HG03175 (cell line): ENCODE measurements around the gene IKZF1.

ENCODE experiments used
- ATAC-seq: cut with Tn5 transposase; IDR thresholded peaks from one replicate; pipeline ENCODE4 v1.9.1; 2021; ENCODE audit warnings: mild to moderate bottlenecking, moderate library complexity; ENCODE audit not compliant: unreplicated experiment

IKZF1 gene

GRCh38 chr7:50307368-50308032 lies 3.0 kb downstream of the IKZF1 start:
- ATAC-seq: no peak

DNA sequence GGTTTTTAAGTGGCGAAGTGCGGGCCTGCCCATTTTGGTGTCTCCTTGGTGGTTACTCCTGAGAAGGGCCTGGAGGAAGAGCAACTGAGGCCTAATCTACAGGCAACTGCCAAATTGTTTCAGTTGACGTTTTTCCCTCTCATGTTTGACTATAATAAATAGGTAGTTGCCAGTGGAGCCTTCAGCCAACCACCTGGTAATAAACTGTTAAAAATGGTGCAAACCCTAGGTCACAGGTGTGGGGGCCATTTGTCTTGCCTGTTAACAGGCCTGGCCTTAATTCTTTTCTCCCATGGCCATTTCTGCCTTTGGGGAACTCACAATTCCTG lies 3.7 kb downstream of the IKZF1 start:
- ATAC-seq: no peak

DNA sequence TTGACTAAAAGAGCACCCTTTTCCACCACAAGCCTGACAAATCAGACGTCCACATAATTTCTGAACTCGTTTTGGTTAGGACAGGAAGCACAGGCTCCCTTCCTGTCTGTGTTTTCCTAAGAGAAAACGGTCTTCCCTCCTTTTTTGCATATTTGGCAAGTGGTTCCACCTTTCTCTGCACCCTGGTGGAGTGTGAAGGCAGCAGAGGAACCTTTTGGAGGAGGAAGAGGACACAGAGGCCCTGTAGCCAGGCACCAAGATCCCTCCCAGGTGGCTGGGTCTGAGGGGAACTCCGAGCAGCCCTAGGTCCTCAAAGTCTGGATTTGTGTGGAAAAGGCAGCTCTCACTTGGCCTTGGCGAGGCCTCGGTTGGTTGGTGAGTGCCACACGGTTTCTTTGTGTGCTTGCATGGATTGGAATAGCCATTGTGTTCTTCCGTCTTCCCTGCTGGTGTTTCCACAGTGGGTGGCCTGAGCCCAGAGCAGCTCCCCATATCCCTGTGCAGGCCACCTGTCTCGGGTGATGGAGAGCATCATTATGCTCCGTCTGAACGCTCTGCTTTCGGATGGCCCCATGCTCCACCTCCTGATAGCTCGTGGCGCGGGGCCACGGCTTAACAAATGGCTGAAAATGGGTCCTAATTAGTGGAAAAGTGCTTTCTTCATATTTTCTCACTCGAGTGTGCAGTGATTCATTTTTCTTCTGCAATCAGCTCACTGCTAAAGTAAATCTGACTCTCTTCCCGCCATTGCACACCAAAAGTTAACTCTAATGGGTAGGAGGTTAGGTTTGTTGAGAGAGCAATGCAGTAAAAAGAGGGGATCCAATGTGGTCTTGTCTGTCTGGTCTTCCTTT lies 4.2 kb downstream of the IKZF1 start:
- ATAC-seq: no peak

DNA sequence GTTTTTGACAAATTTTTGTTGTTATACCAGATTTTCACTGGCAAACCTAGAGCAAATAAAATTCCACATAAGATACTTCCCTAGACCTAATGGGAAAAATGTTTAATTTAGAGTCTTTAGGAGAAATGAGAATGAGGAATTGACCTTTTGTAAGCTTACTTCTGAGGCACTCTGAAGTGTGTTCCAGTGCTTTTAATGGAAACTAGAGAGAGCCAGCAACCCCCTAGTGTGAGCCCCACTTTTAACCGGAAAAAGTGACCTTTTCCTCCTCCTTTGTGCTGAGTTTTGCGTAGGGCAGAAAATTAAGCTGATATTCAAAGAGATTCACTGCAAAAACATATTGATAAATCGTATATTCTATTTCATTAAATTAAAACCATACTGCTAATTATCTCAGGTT lies 5.2 kb downstream of the IKZF1 start:
- no peak for ATAC-seq

DNA sequence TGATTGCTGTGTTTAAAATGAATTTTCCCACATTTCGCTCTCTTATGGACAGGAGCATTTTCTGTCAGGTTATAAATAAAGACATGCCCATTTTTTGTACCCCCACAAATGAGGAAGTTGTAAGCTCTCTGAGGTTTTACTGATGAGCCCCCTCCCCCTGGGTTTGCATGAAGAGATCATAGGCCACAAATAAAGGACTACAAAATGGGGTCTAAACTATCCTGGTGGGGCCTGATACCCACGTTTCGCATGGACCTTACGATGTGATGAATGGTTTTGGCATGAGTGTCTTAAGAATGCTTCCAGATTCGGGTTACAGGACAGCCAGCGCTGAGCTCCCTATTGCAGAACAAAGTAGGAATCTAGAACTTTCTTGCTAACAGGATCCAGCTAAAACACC lies 5.8 kb downstream of the IKZF1 start:
- ATAC-seq: no peak

- no peak for ATAC-seq
Measured at GRCh38 chr7:50310956-50311355, 6.4 kb downstream of the IKZF1 start.

- ATAC-seq: no peak
Measured at GRCh38 chr7:50312250-50313162, 8.0 kb downstream of the IKZF1 start.

DNA sequence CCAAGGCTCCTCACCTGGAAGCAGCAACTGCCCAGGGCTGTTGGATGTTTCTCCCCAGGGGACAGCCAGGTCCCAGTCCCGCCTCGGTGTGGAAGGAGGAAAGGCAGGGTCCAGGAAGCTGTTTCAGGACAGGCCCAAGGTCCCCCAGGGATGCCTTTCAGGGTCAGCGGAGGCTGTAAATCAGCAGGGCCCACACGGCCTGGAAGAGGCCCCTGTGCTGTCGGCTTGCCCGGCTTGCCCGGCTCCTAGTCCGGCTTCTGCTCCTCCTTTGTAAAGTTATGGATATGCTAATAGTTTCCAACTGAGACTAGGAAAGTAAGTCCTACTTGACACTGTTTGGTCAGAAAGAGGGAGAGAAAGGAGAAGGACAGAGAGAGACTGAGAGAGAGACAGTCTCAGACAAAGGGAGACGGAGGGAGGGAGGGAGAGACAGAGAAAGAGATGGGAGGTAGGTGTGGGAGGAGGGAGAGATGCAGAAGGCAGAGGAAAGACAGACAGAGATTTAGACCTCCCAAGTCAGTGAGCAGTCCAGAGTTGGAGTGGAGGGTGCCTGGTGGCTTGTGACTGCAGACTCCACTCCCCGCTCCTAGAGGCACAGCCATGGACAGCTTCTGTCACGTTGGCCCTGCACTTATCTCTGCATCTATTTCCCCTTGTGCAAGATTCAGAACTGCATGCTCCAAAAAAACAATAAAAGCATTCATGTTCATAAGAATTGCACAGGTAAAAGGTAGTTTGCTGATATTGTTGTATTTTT lies 10.5 kb downstream of the IKZF1 start:
- ATAC-seq: no peak

DNA sequence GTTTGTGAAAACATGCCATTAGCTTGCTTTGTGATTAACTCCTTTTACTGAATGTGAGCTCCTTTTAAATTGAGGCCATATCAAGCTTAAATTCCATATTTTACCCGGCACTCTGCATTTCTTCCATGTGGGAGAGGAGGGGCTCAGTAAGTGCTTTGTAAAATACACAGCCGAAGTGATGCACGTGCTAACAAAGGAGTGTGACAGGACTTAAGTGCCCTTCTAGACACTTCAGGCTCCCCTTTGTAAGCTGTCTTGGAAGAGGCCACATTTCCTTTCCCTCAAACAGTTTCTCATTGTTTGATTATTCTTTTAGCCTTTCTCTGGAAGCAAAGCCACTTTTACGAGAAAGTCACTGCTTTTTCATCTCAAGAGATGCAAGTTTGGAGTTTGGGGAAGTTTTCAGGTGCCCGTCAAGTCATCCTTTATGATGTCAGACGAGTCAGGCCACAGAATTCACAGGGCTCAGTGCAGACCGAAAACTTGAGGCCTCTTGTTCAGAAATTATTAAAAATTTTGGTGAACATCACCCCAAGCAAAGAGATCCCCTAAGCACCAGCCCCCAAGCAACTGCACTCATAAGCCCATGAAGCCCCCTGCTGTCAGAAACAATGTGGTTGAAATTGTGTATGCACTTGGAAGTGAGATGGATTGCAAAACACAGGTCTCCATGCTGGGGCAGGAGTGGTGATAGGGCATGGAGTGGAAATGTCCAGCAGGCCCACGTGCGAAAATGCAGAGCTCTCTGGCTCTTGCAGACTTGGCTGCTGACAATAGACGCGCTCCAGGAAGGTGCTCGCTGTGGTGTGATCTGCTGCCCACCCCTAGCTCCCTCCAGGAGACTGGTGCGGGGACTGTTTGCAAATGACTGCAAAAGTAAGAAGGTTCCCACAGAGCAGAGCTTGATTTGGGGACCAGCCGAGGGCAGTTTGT lies 11.5 kb downstream of the IKZF1 start:
- no peak for ATAC-seq

GRCh38 chr7:50317221-50317678 lies 12.7 kb downstream of the IKZF1 start:
- ATAC-seq: peak; percentile 79

GRCh38 chr7:50317697-50318669 lies 13.5 kb downstream of the IKZF1 start:
- ATAC-seq: peak; percentile 13

GRCh38 chr7:50321487-50322067 lies 17.1 kb downstream of the IKZF1 start:
- ATAC-seq: no peak

DNA sequence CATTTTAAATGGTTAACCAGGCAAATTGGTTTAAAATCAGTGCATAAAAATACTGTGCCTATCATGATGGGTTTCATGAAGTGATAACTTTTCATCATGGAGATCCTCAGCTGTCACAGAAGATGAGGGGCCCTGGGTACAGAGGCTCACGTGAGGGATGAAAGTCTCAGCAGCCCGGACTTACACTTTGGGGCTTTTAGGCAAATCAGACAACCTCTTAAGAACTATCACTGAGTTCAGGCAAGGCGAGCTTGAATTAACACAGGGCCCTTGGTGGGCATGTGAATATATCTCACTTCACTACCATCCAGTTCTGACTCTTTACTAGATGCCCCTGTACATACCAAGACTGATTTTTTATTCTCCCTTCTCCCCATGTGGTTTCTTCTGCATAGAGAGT lies 19.6 kb downstream of the IKZF1 start:
- ATAC-seq: no peak

DNA sequence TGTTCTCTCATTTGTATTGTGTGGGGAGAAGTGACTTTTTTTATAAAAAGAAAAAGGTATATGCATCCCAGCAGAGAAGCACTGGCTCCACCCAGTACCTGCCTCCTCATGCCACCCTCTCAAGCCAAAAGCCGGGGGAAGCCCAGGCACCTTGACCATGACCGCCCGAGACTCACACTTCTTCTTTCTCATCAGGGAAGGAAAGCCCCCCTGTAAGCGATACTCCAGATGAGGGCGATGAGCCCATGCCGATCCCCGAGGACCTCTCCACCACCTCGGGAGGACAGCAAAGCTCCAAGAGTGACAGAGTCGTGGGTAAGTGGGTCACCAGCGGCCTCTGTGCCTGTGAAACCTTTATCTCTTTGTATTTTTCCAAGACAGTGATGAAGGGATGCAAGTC lies 22.9 kb downstream of the IKZF1 start:
- no peak for ATAC-seq

DNA sequence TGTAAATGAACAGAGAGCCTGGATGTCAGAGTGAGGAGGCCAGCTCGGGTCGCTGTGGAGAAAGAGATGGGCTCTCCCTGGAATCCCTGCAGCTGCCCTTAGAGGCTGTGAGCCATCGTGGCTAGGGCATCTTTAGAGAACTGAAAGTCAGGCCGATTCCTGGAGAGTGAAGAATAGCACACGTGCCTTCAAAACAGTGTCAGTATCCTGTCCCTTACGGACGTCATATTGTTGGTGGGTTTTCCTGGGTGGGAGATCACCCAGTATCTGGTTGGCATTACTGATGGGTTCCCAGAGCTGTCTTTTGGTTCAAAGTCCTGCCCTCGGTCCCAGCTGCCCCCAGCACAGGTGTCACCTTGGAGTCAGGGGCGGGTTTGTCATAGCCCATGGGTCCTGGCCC lies 25.3 kb downstream of the IKZF1 start:
- ATAC-seq: peak; percentile 21

DNA sequence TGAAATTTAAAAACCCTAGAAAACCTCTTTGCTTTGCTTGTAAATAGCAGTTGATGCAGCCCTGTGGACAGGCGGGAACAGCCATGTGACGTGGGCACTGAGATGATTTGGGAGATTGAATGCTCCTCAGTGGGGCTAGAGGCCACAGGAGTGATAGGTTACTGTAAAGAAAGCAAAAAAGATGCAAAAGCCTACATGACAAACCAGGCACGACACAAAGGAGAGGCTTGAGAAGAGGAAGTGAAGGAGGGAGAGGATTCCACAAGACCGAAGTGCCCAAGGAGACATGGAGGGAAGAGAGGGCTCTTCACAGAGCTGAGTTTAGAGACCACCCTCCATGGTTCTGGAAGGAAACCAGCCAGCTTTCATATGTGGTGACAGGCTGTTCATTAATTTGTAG lies 25.7 kb downstream of the IKZF1 start:
- no peak for ATAC-seq

DNA sequence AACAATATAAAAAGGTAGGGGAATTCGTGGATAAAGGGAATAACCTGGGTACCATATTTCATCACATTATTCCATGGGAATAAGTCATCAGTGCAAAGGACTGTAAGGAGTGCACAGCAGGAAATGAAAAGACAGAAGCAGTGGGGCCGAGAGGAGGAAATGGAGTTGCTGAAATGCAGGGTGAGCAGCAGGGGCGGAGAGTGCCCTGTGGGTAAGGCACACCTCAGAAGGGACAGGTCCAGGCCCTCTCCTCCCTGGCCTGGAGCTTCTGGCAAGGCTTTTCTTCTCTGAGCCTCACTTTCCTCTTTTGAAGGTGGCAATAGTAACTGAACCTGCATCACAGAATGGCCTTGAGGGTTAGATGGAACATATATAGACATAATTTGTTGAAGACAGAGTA lies 26.2 kb downstream of the IKZF1 start:
- ATAC-seq: no peak

- ATAC-seq: peak; percentile 67
Measured at GRCh38 chr7:50331564-50332208, 27.2 kb downstream of the IKZF1 start.
